H1 (cell line): ENCODE results near the gene CTNNA3. TPM values are rescaled to one million over a fixed set of nuclear protein-coding genes. Genes with fewer than 3 reads are reported as not detected.

Experiments used
- BACH1 ChIP-seq: IDR thresholded peaks from 2 replicates; pipeline ENCODE4 v1.6.1; 2012; ENCODE audit warnings: low read length, improper control_type of control experiment
- EP300 ChIP-seq, 2 experiments: IDR thresholded peaks; 1 replicate in 1 of 2; 2 replicates in 1 of 2; pipeline ENCODE4 v1.6.1; 2011 to 2012; ENCODE audit warnings: low read depth in 2 of 2, low read length in 2 of 2, mild to moderate bottlenecking in 2 of 2, borderline replicate concordance in 1 of 2, inconsistent platforms in 1 of 2, moderate library complexity in 1 of 2
- MAX ChIP-seq: IDR thresholded peaks from 2 replicates; pipeline ENCODE4 v1.6.1; 2012; ENCODE audit warnings: inconsistent platforms
- polyA plus RNA-seq, 7 experiments: library from polyadenylated mRNA; depleted of rRNA in 3 of 7; stranded (reverse) in 5 of 7; unstranded in 2 of 7; fragments of >200 nt in 5 of 7; fragments of 200-250 nt in 2 of 7; gene quantifications; 1 replicate in 5 of 7; 2 replicates in 1 of 7; 4 replicates in 1 of 7; pipeline versions ENCODE4 v1.2.1 to v1.2.3, GENCODE V29; 2011 to 2013; ENCODE audit warnings: missing spikeins in 2 of 7, mixed read lengths in 2 of 7
- total RNA-seq: library from RNA; stranded (reverse); fragmentation: NEBNext Ultra II Directional; extraction: Animal tissue kit (Norgen Biotek cat#: 25700); gene quantifications from 2 replicates; pipeline ENCODE4 v1.2.1, GENCODE V29; 2021

CTNNA3 gene
- total and polyA plus RNA-seq, 2 of the 8 experiments (the other 6 are each of a cell fraction or from before 2014, with no cell fraction given), result 1.3 to 1.5 TPM

DNA sequence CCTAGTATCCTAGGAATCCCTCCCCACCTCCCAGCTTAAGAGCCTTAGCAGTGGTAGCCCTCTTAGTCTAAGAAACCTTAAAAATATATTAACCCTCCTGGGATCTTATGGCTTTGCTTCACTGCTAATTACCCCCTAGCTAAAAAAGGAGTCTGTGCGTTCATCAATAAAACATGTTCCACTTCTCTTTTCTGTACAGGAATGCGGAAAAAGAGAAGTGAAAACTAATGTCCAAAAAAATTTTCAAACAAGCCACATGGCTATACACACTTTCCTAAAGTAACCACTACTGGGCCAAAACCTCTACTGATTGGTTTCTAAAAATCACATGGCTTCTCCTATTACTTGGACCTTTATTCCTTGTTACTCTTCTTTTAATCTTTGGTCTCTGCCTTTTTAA is 1437.3 kb downstream of the CTNNA3 start (continued):
- TF ChIP-seq EP300 (IDR thresholded peaks at IDR 0.05; ENCODE audit: borderline replicate concordance in 1 of 2, low read depth in 2 of 2, low read length in 2 of 2) (no peak), BACH1 (no peak), MAX (no peak)
